PC-9 (cell line): ENCODE results near the gene SLC2A4RG. TPM values are rescaled to one million over a fixed set of nuclear protein-coding genes. Genes with fewer than 3 reads are reported as not detected.
A peak's percentile ranks its signal among the peaks of the same experiment; 100 is the strongest.

Experiments used
- BruUV-seq: library from RNA; stranded (reverse); fragments of 400-500 nt; replicated peaks from 2 replicates; lab custom pipeline; 2021; lab: Mats Ljungman, UMichigan
- CTCF ChIA-PET: fragments of 300-600 bp; sonication (Branson Sonifier 250); formaldehyde crosslinking; loops from one replicate; lab custom pipeline; 2022; ENCODE audit warnings: antibody characterized with exemption; lab: Charles Lee
- POLR2A ChIA-PET: fragments of 300-600 bp; sonication (Branson Sonifier 250); formaldehyde crosslinking; loops from one replicate; lab custom pipeline; 2022; ENCODE audit warnings: antibody characterized with exemption; ENCODE audit not compliant: unreplicated experiment; lab: Charles Lee
- DNase-seq, 2 experiments: peaks; one replicate each; pipeline versions ENCODE4 v3.0.0 to v3.0.0-alpha.2; 2015 to 2022; ENCODE audit warnings: mixed read lengths in 1 of 2
- H2AFZ ChIP-seq: fragments of 200-600 bp; sonication (generic); 2 replicates; pipeline ENCODE4 v1.8.1; 2017; ENCODE audit warnings: antibody characterized with exemption
- H3F3A ChIP-seq: fragments of 200-600 bp; sonication (generic); 2 replicates; pipeline ENCODE4 v1.8.1; 2017; ENCODE audit warnings: antibody characterized with exemption, mild to moderate bottlenecking, low read depth; ENCODE audit not compliant: insufficient read depth
- H3K27ac ChIP-seq: fragments of 200-600 bp; sonication (generic); 2 replicates; pipeline ENCODE4 v1.6.1; 2016; ENCODE audit warnings: mixed run types
- H3K27me3 ChIP-seq: fragments of 200-600 bp; sonication (generic); 2 replicates; pipeline ENCODE4 v1.6.1; 2016; ENCODE audit warnings: low read depth, mixed run types; ENCODE audit not compliant: insufficient read depth
- H3K36me3 ChIP-seq: fragments of 200-600 bp; sonication (generic); 2 replicates; pipeline ENCODE4 v1.6.1; 2016; ENCODE audit warnings: low read depth, mixed run types
- H3K4me1 ChIP-seq: fragments of 200-600 bp; sonication (generic); replicated peaks from 2 replicates; pipeline ENCODE4 v1.6.1; 2016; ENCODE audit warnings: mixed run types; ENCODE audit not compliant: insufficient read depth
- H3K4me2 ChIP-seq: fragments of 200-600 bp; sonication (generic); 2 replicates; pipeline ENCODE4 v1.6.1; 2017; ENCODE audit warnings: mixed run types
- H3K4me3 ChIP-seq: fragments of 200-600 bp; sonication (generic); 2 replicates; pipeline ENCODE4 v1.6.1; 2016; ENCODE audit warnings: mixed run types
- H3K79me2 ChIP-seq: fragments of 200-600 bp; sonication (generic); 2 replicates; pipeline ENCODE4 v1.6.1; 2017; ENCODE audit warnings: low read depth, mixed run types
- H3K9me2 ChIP-seq: fragments of 200-600 bp; sonication (generic); 2 replicates; pipeline ENCODE4 v1.8.1; 2017; ENCODE audit warnings: mild to moderate bottlenecking; ENCODE audit not compliant: insufficient read depth
- H3K9me3 ChIP-seq: fragments of 200-600 bp; sonication (generic); 2 replicates; pipeline ENCODE4 v1.8.1; 2016; ENCODE audit warnings: low read depth; ENCODE audit not compliant: insufficient read depth
- H4K20me1 ChIP-seq: fragments of 200-600 bp; sonication (generic); 2 replicates; pipeline ENCODE4 v1.8.1; 2017; ENCODE audit not compliant: insufficient read depth
- CTCF ChIP-seq: fragments of 200-600 bp; sonication (generic); conservative IDR thresholded peaks from 2 replicates; pipeline ENCODE4 v1.6.1; 2017; ENCODE audit warnings: mixed run types, antibody characterized with exemption, mild to moderate bottlenecking, moderate library complexity
- EZH2 ChIP-seq: fragments of 200-600 bp; sonication (generic); IDR thresholded peaks from 2 replicates; pipeline ENCODE4 v1.8.0; 2017; ENCODE audit warnings: antibody characterized with exemption, low read depth
- intact Hi-C: fragments of 100-400 bp; cut with micrococcal nuclease; formaldehyde crosslinking; loops from one replicate; pipeline ENCODE4 v1.10.0; 2022; ENCODE audit not compliant: unreplicated experiment
- total RNA-seq: library from RNA; stranded (reverse); gene quantifications from 2 replicates; pipeline ENCODE4 v1.2.3, GENCODE V29; 2021

SLC2A4RG gene
- total RNA-seq, 1 experiment from 2014 or later = 167 TPM

- no peak overlapping the region for H3K4me3 ChIP-seq
- ChIA-PET CTCF (no interaction called here), POLR2A (interaction anchor here (0.6 to 0.7 kb wide), 2 partner anchors 12 to 14 kb away, joined by 3 read pairs; partner anchors contain the start of genes ARFRP1 and ZGPAT)
- intact Hi-C loops = no loop called here
- peaks cover 63% of the 10 kb centered on the region for H3F3A ChIP-seq
- no peaks in the 10 kb centered on the region for H3K9me3 ChIP-seq
- H3K4me2 ChIP-seq = no peak overlapping the region
- H3K9me2 ChIP-seq = no peaks in the 10 kb centered on the region
- TF ChIP-seq EZH2 (no peak), CTCF (no peak)
- H4K20me1 ChIP-seq = 0 out of 2 replicates have a peak, but pooled peaks cover 3% of the 10 kb centered on the region
- H3K27ac ChIP-seq = no peak overlapping the region
- DNase-seq = peak in 1 of 2 experiments; percentile 33
- H3K79me2 ChIP-seq = 0 out of 2 replicates have a peak, but pooled peaks cover 5% of the 10 kb centered on the region
- H3K27me3 ChIP-seq = no peaks in the 10 kb centered on the region
- H2AFZ ChIP-seq = no peak overlapping the region
- no TSS peak for BruUV-seq
- peaks cover 36% of the 10 kb centered on the region for H3K4me1 ChIP-seq
- no peaks in the 10 kb centered on the region for H3K36me3 ChIP-seq
These were observed 43.9 kb upstream of the SLC2A4RG start for GRCh38 chr20:63695424-63696305.

GRCh38 chr20:63696306-63696627 is 43.3 kb upstream of the SLC2A4RG start:
- Histone ChIP-seq H3F3A (peaks cover 63% of the 10 kb centered on the region), H3K79me2 (0 out of 2 replicates have a peak, but pooled peaks cover 5% of the 10 kb centered on the region), H3K4me3 (no peak overlapping the region), H3K4me2 (no peak overlapping the region), H3K36me3 (no peaks in the 10 kb centered on the region), H3K27ac (no peak overlapping the region), H4K20me1 (0 out of 2 replicates have a peak, but pooled peaks cover 3% of the 10 kb centered on the region), H3K9me3 (no peaks in the 10 kb centered on the region), H2AFZ (no peak overlapping the region), H3K9me2 (no peaks in the 10 kb centered on the region), H3K4me1 (peaks cover 30% of the 10 kb centered on the region), H3K27me3 (no peaks in the 10 kb centered on the region)
- POLR2A ChIA-PET = interaction anchor here (0.6 to 0.7 kb wide), 2 partner anchors 12 to 15 kb away, joined by 3 read pairs; partner anchors contain the start of genes ARFRP1 and ZGPAT
- peak in 1 of 2 experiments; percentile 28 for DNase-seq
- TF ChIP-seq EZH2 (no peak), CTCF (no peak)
- CTCF ChIA-PET = no interaction called here
- no TSS peak for BruUV-seq
- intact Hi-C loops = no loop called here

- intact Hi-C loops = no loop called here
- H3K27me3 ChIP-seq = no peaks in the 10 kb centered on the region
- H2AFZ ChIP-seq = no peak within 1 kb of the TSS
- H3K4me3 ChIP-seq = no peak within 1 kb of the TSS
- H3K4me1 ChIP-seq = peaks cover 25% of the 10 kb centered on the region
- peak in 1 of 2 experiments; percentile 32 for DNase-seq
- TF ChIP-seq EZH2 (no peak), CTCF (no peak)
- CTCF ChIA-PET = no interaction called here
- H3K36me3 ChIP-seq = no peaks in the 10 kb centered on the region
- H3K4me2 ChIP-seq = no peak within 1 kb of the TSS
- 0 out of 2 replicates have a peak, but pooled peaks cover 5% of the 10 kb centered on the region for H3K79me2 ChIP-seq
- H3K27ac ChIP-seq = no peak within 1 kb of the TSS
- peaks cover 61% of the 10 kb centered on the region for H3F3A ChIP-seq
- POLR2A ChIA-PET = interaction anchor here (0.7 kb wide), 1 partner anchor 43 kb away, joined by 3 read pairs; the partner anchor contains the start of gene SLC2A4RG
- H3K9me3 ChIP-seq = no peaks in the 10 kb centered on the region
- H3K9me2 ChIP-seq = no peaks in the 10 kb centered on the region
- 0 out of 2 replicates have a peak, but pooled peaks cover 3% of the 10 kb centered on the region for H4K20me1 ChIP-seq
- BruUV-seq = no TSS peak
These were observed 42.8 kb upstream of the SLC2A4RG start, which contains the start of gene TNFRSF6B for GRCh38 chr20:63696628-63697356. TSS of gene TNFRSF6B (plus strand) at chr20:63696652. CDS start at chr20:63696768, 116 bp downstream.
